Tibial artery (tissue), 4 donors: Measurements from ENCODE around the gene ATP2A2.
"Not testable (repeated sequence)": the region's sequence is repeated elsewhere in the genome, so short reads cannot be mapped to it uniquely, and the experiment has no call there.

Experiments used
- DNase-seq, 2 donors: peaks; one replicate each; pipeline ENCODE4 v3.0.0-alpha.2; 2019
- H3K27ac ChIP-seq, 2 donors: fragments of 200-600 bp; sonication (generic) in 1 of 2; 1 replicate in 1 of 2; 2 replicates in 1 of 2; pipeline ENCODE4 v1.5.1; 2018 to 2019; ENCODE audit warnings: mild to moderate bottlenecking in 1 of 2
- H3K27me3 ChIP-seq, 2 donors: fragments of 200-600 bp; sonication (generic) in 1 of 2; one replicate each; pipeline versions ENCODE4 v1.5.1 to v1.6.0; 2016 to 2019
- H3K36me3 ChIP-seq, 3 donors: fragments of 200-600 bp; sonication (generic) in 2 of 3; one replicate each; pipeline ENCODE4 v1.5.1; 2016 to 2019; ENCODE audit warnings: mild to moderate bottlenecking in 2 of 3
- H3K4me1 ChIP-seq, 4 donors: fragments of 200-600 bp; sonication (generic) in 2 of 4; 1 replicate in 3 of 4; 2 replicates in 1 of 4; pipeline ENCODE4 v1.5.1; 2016 to 2019
- H3K4me3 ChIP-seq, 2 donors: fragments of 200-600 bp; sonication (generic) in 1 of 2; 1 replicate in 1 of 2; 2 replicates in 1 of 2; pipeline ENCODE4 v1.5.1; 2018 to 2019; ENCODE audit warnings: mild to moderate bottlenecking in 2 of 2
- H3K9me3 ChIP-seq, 3 donors: fragments of 200-600 bp; sonication (generic) in 1 of 3; one replicate each; pipeline ENCODE4 v1.5.1; 2016 to 2019
- CTCF ChIP-seq, 2 experiments: fragments of 200-600 bp in 1 of 2; fragments of 450-650 bp in 1 of 2; IDR thresholded peaks; one replicate each; pipeline ENCODE4 v1.5.1; 2017 to 2019; ENCODE audit warnings: antibody characterized with exemption in 2 of 2, mild to moderate bottlenecking in 1 of 2, moderate library complexity in 1 of 2
- intact Hi-C: fragments of 100-400 bp; cut with DNase I; formaldehyde crosslinking; loops from one replicate; pipeline ENCODE4 v1.15.0; 2023; ENCODE audit warnings: low total_unique reads

The ATP2A2 gene

GRCh38 chr12:110333201-110333600 is 52.2 kb downstream of the ATP2A2 start:
- H3K27ac ChIP-seq = no peak overlapping the region
- intact Hi-C loops = no loop called here
- no peak for DNase-seq
- H3K27me3 ChIP-seq = no peaks in the 10 kb centered on the region
- peaks cover 0 to 37% (median 8%) of the 10 kb centered on the region in 4 donors for H3K4me1 ChIP-seq
- H3K4me3 ChIP-seq = no peak overlapping the region
- H3K9me3 ChIP-seq = no peaks in the 10 kb centered on the region
- TF ChIP-seq CTCF (IDR thresholded peaks at IDR 0.05) = no peak
- peaks cover 76 to 95% (median 83%) of the 10 kb centered on the region in 3 donors for H3K36me3 ChIP-seq

- no peak for DNase-seq
- TF ChIP-seq CTCF (IDR thresholded peaks at IDR 0.05) = no peak
- intact Hi-C loops = loop anchor here (2.0 kb wide), 1 partner anchor 13 kb away; no protein-coding TSS in a partner anchor
- H3K4me1 ChIP-seq = peaks cover 0 to 26% (median 6%) of the 10 kb centered on the region in 4 donors
- H3K27ac ChIP-seq = no peak overlapping the region
- H3K4me3 ChIP-seq = no peak overlapping the region
- H3K27me3 ChIP-seq = no peaks in the 10 kb centered on the region
- H3K9me3 ChIP-seq = no peaks in the 10 kb centered on the region
- H3K36me3 ChIP-seq = peaks cover 84 to 98% (median 89%) of the 10 kb centered on the region in 3 donors
Observed at GRCh38 chr12:110335481-110336045, 54.5 kb downstream of the ATP2A2 start.

GRCh38 chr12:110337912-110338710 is 57.1 kb downstream of the ATP2A2 start:
- Histone ChIP-seq H3K27me3 (no peaks in the 10 kb centered on the region), H3K9me3 (no peaks in the 10 kb centered on the region), H3K27ac (no peak overlapping the region), H3K36me3 (peaks cover 98 to 100% (median 100%) of the 10 kb centered on the region in 3 donors), H3K4me3 (no peak overlapping the region), H3K4me1 (peaks cover 0 to 2% (median 0%) of the 10 kb centered on the region in 4 donors)
- TF ChIP-seq CTCF (IDR thresholded peaks at IDR 0.05) = no peak
- intact Hi-C loops = no loop called here
- no peak for DNase-seq

GRCh38 chr12:110338754-110339153 is 57.7 kb downstream of the ATP2A2 start:
- no peaks in the 10 kb centered on the region for H3K4me1 ChIP-seq
- no peak for TF ChIP-seq CTCF (IDR thresholded peaks at IDR 0.05)
- no peak overlapping the region for H3K27ac ChIP-seq
- no peak overlapping the region for H3K4me3 ChIP-seq
- H3K9me3 ChIP-seq = no peaks in the 10 kb centered on the region
- DNase-seq = no peak
- intact Hi-C loops = no loop called here
- peaks cover 98 to 100% (median 100%) of the 10 kb centered on the region in 3 donors for H3K36me3 ChIP-seq
- no peaks in the 10 kb centered on the region for H3K27me3 ChIP-seq

- intact Hi-C loops = no loop called here
- no peaks in the 10 kb centered on the region for H3K9me3 ChIP-seq
- H3K27ac ChIP-seq = no peak overlapping the region
- H3K27me3 ChIP-seq = no peaks in the 10 kb centered on the region
- no peak for TF ChIP-seq CTCF (IDR thresholded peaks at IDR 0.05)
- no peaks in the 10 kb centered on the region for H3K4me1 ChIP-seq
- H3K4me3 ChIP-seq = no peak overlapping the region
- peaks cover 98 to 100% (median 100%) of the 10 kb centered on the region in 3 donors for H3K36me3 ChIP-seq
- DNase-seq = no peak
Observed at GRCh38 chr12:110339184-110339952, 58.3 kb downstream of the ATP2A2 start.

GRCh38 chr12:110340261-110340660 is 59.2 kb downstream of the ATP2A2 start:
- DNase-seq, H3K9me3 ChIP-seq, H3K4me3 ChIP-seq, intact Hi-C loops, H3K27me3 ChIP-seq, H3K4me1 ChIP-seq, H3K27ac ChIP-seq: not testable (repeated sequence)
- peaks cover 98 to 100% (median 100%) of the 10 kb centered on the region in 3 donors for H3K36me3 ChIP-seq
